HTERT RPE-1 (cell line): ENCODE measurements around the gene CYBA.

ENCODE experiments used
- in situ Hi-C: fragments of 300-500 bp; cut with MboI; formaldehyde crosslinking; loops from 4 replicates; pipeline ENCODE4 v1.14.3; 2020; ENCODE audit warnings: low sequenced_read_pairs

CYBA gene

DNA sequence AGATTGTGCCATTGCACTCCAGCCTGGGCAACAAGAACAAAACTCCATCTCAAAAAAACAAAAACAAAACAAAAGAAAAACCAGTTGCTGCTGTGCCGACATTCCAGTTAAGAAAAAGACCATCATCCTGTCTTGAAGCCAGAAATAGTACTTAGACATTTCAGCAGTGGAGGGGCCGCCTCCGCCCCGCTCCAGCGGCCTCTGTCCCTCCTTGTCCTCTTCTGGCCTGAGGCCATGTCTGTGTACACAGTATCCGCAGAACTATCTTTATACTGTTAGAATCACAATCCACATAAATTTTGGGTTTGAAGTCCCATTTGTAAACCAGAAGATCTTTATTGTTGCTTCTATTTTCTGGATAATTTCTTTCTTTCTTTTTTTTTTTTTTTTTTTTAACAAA lies 55.8 kb downstream of the CYBA start:
- in situ Hi-C loops = no loop called here

DNA sequence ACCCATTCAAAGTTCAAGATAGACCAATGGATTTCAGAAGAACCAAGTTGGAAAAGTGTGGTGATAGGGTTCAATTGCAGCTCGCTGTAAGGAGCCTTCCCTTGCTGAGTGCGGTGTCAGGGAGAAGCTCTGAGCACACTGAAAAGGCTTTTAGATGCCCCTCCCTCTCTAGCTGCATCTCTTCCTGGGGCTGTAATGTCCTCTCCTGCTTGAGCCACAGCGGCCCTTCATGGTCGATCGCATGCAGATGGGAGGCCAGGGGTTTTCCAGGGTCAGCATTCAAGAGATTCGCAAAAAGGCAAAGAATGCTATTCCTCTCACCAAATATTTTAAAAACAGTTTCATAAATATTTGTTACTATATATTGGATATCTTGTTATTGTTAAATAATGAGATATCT lies 56.9 kb downstream of the CYBA start:
- in situ Hi-C loops = no loop called here

DNA sequence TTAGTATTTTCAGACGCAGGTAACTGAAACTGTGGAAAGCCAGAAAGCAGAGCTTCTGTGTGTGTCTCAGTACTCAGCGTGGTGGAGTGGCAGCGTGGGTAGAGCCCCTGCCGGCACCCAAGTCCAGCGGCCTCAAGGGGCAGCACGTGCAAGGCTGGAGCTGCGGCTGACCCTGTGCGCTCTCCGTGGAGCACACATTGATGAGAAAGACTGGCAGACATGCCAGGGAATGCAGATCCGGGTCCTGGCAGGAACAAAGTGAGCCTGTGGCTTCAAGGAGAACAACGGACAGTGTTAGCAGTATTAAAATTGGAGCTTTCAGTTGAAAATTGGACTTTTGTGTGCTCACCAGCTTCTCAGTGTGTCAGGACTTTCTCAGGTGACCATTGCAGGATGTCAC lies 57.4 kb downstream of the CYBA start:
- in situ Hi-C loops = no loop called here
